Stimulated activated CD4-positive, alpha-beta T cell treated with anti-CD3 and anti-CD28 coated beads, Interleukin-15, amount 100 ng/mL, for 48 hours (primary cell): ENCODE measurements around the gene ZNRF1.
A peak's percentile ranks its signal among the peaks of the same experiment; 100 is the strongest.

Experiments used
- DNase-seq, 2 donors: peaks; one replicate each; pipeline ENCODE4 v3.0.0-alpha.2; 2020; ENCODE audit warnings: low read depth in 2 of 2

ZNRF1 gene

DNA sequence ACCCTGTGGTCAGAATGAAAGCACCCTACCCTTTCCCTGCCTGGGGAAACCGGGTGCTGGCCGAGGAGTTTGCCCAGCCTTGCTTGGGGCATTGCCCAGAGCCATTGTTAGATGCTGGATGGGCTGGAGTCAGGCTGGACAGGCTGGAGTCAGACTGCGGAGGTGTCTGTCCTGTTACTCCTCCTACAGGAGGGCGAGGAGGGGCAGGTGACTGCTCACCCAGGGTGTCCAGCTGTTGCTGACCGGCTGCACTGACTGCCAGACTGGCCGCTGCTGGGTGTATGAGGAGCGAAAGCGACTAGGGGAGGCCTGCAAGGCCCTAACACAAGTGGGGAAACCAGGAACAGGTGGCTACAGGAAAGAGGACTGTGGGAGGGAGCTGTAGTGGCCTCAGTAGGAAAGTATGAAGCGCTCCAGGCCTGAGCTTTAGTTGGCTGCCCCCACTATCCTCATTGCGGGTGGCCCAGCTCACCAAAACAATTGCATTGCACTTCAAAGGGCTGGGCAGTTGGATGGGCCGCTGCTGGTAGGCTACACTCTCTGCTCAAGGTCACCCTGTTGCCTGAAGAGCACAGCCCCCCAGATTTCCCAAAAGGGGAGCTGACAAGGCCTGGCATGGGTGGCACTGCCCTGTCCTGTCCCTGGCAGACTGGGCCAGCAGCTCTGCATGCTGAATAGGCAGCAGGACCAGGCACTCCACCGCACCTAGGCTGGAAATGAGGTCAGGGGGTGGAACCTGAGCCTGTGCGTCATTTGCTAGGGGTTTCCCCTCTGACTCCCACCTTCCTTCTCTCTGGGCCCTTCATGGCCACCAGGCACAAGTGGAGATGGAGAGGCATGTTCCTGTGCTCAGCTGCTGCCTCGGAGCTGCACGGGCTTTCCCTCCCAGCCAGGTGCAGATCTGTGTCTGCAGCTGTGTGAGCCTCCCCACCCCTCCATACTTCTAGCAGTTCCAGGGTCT lies 99.4 kb downstream of the ZNRF1 start:
- peak; percentile 69 to 79 for DNase-seq

DNA sequence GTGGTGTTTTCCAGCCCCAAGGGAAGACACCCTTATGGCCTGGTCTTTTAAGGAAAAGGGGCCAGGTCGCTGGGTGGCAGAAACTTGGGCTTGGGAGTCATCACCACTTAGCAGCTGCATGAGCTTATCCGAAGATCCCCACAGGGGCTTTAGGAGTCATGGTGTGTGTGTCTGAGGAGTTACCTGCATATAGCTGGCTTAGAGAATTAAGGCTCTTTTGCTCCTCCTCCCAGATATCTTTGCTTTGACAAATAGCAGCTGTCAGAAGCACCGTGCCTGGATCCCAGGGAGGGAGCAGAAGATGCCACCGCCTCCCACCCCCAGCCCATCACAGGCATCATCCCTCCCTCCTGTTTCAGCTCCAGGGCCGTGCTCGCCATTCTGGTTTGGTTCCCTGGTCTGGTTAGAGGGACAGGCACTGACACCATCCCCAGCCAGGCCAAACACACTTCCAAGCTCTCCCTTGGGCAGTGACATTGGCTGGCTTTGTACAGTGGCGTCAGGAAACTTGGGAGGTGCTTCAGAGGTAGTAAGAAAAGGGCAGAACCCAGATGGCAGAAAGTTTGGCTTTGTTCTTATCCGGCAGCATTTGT lies 100.3 kb downstream of the ZNRF1 start:
- no peak for DNase-seq

DNA sequence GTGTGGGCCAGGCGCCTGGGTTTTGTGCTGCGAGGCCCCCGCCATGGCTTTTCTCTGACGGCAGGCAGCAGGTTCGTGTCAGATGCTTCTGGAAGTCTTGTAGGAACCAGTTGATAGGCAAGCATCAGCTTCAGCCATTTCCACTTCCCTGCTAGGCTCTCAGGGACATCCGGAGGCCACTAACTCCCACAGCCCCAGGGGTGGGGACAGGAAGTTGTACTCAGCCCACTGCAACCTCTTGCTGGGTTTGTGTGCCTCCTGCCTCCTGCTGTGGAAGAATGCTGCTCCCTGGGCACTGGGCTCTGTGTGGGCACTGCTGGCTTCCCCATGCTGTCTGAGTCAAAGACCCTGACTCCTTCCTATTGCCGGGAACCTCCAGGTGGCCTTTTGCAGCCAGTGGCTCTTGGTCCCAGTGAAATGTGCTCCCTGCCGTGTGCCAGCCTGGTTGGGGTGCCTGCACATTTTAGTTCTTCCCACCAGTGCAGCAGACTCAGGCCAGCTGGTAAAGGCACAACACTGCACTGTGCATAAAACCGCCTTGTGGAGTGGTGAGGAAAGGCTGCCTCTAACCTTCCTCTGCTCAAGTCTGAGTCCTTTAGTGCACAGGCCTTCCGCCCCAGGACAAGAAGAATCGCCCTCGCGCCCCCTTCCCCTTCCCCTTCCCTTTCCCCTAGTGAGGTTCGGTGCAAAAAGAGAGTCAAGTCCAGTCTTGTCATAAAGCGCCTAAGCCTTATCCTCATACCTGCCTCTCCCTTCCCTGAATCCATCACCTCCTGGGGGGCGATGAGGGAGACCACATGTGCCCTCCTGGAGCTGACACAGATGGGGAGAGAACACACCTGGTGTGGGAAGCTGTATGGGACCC lies 101.1 kb downstream of the ZNRF1 start:
- DNase-seq: peak in 1 of 2 donors; percentile 33

DNA sequence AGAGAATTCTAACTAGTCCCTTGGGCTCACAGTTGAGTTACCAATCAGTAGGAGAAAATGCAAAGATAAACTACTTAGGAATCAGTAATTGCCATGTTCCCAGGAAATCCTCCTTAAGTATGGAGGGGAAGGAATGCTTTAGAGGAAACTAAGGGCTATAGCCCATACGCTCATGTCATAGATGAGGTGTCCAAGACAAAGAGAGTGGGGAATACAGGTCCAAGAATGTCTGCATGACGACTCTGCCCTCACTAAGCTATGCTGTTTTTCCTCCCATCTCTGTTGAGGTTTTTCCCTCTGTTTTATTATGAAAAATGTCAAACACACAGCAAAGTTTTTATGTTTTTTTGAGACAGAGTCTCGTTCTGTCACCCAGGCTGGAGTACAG lies 101.8 kb downstream of the ZNRF1 start:
- DNase-seq: no peak

DNA sequence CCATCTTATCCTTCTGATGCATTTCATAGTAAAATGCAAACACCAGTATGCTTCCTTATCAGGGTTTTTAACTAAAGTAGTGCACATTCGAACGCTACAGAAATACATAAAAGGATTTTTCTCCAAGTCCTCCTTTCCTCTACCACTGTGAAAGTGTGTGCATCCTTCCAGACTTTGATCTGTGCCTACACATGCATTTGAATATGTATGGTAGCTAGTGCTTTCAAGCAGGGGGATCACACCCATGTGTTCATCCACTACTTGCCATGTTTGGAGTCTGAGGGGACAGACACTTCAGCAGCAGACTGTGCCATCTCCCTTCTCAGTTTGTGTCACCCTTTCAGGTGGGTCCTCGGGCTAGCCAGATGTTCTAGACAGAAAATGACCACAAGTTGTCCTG lies 102.8 kb downstream of the ZNRF1 start:
- DNase-seq: no peak

DNA sequence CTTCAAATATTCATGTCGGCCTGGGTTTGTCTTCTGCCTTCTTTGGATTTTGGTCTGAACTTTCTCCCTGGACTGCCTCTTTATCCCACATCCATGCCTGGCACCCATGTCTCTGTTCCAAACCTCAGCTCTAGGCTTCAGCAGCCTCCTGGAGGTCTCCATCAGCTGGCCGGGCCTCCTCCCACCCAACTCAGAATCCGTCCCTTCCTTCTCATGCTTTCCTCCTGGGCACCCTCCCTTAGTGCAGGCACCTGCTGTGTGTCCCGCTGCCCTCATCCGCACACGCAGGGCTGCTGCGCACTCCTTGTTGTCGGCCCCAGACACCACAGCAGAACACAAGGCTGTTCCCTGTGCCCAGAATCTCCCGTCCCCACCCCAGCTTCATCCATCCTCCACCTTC lies 103.8 kb downstream of the ZNRF1 start:
- DNase-seq: no peak

DNA sequence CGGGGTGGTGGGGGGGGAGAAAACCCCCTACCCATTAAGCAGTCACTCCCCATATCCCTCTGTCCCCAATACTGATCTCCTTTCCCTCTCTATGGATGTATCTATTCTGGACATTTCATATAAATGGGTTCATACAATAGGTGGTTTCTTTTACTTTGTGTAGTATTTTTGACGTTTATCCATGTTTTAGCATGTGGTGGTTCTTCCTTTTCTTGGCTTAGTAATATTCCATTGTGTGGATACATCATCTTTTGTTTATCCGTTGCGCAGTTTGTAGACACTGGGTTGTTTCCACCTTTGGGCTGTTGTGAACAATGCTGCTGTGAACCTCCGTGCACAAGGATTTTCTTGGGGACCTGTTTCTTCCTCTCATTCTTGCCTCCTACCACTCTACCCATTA lies 105.2 kb downstream of the ZNRF1 start:
- no peak for DNase-seq

DNA sequence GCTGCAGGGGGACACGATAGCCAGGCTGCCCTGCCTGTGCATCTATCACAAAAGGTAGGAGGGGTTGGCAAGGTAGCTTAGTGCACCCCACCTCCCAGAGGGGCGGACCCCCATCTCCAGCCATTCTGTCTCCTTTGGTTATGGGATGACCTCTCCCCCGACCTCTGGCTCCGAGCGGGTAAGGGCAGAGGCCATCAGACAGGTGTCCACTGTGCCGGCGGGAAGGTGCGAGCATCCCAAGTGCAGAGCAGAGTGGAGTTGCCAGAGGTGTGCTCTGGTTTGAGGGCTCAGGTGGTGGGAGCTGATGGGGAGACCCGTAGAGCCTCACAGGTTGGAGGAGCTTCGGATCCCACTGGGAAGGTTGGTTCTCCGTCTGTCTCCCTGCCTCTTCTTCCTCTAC lies 106.0 kb downstream of the ZNRF1 start:
- DNase-seq: no peak

DNA sequence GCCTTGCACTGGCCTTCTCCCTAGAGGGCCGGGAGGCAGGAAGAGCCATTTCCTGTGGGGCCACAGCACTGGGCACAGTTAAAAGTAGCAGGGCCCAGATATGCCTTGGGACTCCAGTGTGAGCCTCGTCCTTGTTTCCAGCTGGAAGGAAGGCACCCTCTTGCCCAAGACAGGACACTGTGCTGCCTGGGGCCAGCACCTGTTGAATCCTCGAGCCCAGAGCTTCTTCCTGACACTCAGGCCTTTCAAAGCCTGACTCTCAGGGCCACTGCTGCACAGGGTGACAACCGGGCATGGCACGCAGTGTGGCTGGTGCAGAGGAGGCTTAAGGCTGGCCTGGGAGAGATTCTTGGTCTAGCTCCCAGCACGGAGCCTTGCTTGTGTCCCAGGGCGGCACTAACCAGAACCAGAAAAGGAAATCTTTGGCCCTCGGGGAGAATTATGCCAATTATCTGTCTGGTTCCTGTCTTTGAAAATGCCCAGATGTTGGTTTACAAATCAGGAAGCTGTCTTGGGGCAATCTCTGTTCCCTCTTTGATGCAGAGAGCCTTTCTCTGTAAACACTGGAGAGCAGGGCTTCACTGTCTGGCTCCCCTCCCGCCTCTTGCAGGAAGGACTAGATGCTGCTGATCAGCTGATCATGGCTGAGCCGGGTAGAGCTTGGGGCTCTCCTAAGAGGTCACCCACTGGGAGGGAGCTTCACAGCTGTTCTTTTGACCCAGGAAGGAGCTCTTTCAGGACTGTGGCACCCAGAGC lies 106.7 kb downstream of the ZNRF1 start:
- DNase-seq: no peak

DNA sequence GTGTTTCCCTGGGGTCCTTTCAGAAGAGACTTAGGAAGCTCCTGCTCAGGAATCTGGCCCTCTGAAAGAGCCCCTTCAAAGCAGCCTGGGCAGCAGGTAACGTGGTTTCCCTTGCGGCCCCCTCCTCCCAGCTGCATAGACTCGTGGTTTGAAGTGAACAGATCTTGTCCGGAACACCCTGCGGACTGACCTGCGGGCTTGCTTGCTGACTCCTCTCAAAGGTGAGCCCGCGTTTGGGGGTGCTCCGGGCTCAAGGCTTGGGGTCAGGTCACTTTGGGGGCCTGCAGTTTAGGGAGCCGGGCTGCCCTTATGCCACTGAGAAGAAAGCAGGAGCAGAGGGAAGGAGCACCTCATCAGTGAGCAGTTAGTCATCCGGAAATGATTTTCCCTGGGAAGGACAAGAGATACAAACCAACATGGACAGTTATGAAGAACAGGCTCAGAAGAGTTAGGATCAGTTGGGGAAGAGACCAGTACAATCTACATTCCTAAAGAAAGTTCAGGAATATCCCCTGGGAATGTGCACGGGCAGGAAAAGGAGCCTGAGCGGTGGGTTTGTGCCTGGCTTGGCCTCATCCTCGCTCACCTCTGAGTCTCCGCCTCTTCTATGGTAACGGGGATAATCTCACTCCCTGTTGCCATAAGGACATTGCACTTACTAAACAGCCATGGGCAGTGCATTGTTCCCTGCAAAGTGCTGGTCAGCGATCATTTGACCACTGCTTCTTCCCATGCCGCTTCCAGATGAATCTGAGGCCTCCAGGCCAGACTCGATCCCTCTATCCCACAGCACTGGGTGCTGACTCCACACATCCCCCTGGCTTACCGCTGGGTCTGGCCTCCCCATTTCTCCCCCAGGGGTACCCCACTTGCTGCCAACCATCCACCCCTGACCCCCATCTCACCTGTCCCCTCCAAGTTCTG lies 107.8 kb downstream of the ZNRF1 start:
- no peak for DNase-seq

DNA sequence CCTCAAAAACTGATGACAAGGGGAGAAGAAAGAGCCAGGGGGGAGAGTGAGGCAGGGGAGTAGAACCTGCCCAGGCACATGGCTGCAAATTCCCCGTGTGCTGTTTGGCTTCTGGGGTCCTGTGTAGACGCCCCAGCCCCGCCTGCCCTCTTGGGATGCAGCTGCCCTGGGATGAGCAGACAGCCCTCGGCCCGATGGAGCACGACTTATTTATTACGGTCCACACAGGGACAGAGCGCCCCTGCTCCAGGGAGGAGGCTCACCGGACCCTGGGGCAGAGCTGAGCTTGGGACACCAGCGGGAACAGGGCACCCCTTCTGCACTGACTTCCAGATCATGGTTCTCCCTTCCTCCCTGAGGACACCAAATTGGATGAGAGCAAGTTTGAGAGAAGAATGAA lies 108.7 kb downstream of the ZNRF1 start:
- DNase-seq: no peak

DNA sequence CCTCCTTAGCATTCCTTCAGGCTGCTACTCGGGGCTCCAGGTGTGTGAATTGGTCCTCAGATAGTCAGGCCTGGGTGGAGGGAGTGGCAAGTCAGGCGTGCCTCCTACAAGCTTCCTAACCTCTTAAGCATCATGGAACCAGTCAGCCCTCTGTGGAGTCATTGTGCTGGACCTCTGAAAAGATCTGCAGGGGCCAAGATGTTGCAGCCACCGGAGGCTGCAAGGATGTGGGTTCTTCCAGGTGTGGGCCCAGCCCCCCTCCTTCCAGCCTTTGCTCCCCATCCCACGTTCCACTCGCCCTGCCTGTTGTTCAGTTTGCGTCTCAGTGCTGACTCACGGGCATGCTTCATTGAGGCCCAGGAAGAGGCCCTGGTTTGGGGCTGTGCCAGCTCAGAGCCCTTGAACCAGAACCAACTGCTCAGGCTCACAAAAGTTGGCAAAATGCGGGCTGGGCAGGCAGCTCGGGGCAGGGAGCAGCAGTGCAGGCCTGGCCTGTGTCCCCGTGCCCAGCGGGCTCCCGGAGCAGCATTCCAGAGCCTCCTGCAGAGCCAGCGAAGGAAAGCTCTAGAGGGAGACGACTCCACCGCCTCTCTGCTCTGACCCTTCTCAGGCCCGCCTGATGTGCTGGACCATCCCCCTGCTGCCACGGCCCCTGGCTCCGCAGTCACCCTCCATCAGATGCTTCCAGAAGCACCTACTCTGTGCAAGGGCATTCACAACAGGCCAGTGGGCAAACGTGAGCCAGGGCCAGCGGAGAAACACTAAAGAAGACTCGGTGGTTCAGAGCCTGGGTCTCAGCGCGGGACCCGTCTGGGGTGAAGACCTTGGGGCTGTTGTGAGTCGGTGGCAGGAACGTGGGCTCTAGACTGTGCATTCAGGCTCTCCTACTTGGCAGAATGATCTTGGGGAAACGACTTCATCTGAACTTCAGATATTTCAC lies 110.2 kb downstream of the ZNRF1 start:
- peak; percentile 78 to 85 for DNase-seq

DNA sequence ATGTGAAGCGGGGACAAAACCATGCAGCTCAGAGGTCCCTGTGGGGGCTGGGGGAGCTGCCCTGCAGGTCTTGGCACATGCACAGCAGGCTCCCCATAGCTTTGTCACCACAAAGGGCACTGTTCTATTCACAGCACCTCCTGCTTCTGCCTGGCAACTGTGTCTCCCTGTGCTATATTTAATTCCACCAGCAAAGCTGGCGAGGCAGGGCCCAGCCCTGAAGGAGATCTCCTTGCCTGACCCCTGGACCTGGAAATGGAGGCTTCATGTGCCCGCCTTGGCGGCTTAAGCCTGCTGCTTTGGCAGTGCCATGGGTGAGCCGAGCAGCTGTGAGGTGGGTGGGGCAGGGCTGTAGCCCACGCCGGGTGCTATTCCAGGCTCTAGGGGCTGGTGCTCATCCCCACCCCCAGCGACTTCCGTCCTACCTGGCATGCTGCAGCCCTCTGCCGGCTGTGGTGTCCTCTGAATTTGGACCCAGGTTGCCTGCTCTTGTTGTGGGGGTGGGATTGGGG lies 111.0 kb downstream of the ZNRF1 start:
- DNase-seq: no peak

DNA sequence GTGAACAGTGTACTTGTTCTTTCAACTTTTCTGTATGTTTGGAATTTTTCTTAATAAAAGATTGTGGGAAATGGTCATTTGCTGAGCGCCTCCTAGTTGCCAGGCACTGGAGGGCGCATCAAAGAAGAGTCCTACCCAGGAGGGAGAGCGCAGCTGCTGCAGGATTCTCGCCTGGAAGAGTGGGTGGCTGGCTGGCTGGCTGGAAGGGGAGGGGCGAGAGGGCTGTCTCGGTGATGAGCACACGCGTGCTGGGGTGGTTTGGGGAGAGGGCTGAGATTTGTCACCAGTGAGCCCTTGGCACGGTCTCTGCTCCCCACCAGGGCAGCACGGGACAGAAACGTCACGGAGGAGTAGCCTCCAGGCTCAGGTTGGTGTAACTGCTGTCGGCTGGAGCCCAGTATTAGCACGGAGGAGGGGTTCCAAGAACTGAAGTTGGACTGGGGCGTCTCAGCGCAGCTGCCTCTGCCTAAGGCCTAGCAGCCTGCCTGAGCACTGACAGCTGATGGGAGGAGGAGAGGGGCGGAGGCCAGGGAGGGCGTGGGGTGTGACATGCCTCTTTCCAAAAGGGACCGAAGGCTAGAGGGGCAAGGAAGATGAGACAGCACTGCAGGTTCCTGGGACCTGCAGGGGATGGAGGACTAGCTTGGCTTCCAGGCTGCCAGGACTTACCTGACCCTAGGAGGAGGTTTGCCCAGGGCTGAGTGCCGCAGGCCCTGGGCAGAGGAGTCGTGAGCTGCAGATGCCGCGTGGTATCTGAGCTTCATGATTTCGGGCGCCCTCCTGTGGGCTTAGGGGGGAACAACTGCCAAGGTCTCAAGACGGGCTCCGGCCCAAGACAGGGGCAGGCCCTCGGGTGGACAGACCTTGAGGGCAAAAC lies 112.1 kb downstream of the ZNRF1 start:
- peak; percentile 73 to 74 for DNase-seq

DNA sequence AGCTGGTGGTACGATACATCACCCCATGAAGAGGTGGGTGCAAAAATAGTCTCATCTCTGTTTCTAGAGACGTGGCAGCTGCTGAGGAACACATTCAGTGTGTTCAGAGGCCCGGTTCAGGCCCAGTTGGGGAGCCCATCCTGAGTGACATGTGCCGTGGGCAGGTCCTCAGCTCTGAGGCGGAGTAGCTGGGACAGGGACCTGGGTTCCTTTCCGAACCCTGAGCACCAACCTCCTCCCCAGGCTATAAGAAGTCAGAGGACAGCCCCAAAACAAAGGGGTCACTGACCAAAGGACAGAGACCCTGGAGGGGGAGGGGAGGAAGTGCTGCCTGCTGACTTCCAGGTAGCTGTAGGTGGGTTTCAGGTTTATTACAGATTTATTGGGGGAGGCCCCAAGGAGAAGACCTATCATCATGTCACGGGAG lies 112.7 kb downstream of the ZNRF1 start:
- DNase-seq: no peak

DNA sequence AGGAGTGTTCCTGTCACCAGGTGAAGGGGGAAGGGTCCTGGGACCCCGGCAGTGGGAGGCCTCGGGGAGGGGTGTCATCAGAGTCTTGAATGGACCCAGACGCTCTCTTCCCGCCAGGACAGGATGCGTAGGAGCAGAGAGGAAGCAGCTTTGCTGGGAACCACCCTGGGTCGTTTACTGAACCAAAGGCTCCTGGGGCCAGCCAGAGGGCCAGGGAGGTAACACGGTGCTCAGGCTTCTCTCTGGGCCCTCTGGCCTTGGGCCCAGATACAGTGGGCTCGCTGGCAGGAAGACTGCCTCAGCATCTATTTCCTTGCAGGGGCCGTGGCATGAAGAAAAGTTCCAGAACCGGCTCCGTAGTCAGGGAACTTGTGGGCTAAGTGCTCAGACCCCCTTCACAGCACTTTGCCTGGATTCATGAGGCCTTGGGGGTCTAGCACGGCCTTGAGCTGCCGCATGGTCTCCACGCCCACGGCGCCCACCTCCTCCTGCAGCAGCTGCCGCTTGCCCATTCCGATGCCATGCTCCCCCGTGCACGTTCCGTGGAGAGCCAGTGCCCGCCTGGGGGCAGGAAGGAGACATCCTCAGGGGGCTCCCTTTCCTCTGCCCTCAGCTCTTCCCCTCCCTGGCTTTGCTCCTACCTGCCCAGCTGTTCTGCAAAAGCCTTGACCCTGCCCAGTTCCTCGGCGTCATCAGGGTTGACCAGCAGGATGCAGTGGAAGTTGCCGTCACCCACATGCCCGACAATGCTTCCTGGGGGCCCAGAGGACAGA lies 113.3 kb downstream of the ZNRF1 start:
- no peak for DNase-seq

DNA sequence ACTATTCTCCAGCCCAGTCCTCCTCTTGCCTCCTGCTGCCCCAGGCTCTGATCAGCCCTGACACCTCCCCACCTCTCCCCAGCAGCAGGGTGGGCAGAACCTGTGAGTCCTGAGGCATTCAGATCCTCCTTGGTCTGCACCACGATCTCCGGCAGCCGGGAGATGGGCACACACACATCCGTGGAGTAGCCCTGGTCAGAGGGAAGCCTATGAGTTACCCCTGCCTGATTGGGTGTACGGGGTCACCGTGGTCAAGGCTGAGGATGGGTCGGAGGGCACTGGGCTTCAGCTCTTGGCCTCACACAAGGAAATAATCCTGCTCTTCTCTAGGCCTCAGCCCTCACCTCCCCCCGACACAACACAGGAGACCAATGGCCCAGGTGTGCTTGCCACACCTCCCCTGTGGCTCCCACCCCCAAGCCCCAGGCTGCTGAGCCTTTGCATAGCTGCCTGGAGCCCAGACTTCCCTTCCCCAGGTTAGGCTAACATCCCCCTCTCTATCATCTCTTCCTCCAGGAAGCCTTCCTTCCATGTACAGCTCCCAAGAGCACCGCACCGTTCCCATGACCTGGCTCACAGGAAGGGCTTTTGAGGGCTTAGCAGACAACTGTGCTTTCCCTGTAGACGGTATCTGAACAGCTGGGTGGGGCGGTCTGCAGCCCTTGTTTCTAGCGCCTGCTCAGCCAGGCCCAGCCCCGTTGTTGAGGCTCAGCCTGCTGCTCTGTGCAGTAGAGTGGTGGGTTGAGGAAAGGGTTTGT lies 114.1 kb downstream of the ZNRF1 start:
- no peak for DNase-seq
